HEK293T (cell line): Measurements from ENCODE around the gene ITGB1.

ENCODE experiments used
- FOXM1 ChIP-seq: fragments of 450-650 bp; IDR thresholded peaks from 2 replicates; pipeline ENCODE4 v1.6.1; 2017; ENCODE audit warnings: mild to moderate bottlenecking, borderline replicate concordance
- SP1 ChIP-seq: fragments of 450-650 bp; IDR thresholded peaks from 2 replicates; pipeline ENCODE4 v1.6.1; 2017
- SUZ12 ChIP-seq: fragments of 450-650 bp; IDR thresholded peaks from 2 replicates; pipeline ENCODE4 v1.6.1; 2016; ENCODE audit warnings: mild to moderate bottlenecking

DNA sequence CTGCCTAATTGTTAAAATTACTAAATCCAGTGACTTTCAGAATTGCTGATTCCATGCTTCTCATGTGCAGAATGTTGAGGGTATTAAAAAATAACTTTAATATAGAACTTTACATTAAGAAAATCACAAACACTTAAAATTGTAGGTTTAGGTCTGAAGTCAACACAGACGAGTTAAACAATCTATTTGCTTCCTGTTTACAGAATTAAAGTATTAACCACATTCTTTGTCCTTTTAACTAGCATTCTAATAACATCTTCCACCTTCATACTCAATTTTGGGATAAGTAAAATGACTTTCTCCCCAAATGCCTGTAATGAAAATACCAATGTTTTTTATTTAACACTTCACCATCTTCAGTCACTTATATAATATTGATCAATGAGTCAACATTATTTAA lies 2.2 kb downstream of the ITGB1 start:
- TF ChIP-seq SP1 (no peak), SUZ12 (no peak), FOXM1 (no peak)
